ENCODE results near the gene PFKFB3.

PFKFB3 gene

GRCh38 chr10:6300784-6301460 is 98.2 kb downstream of the PFKFB3 start:
- no peak for DNase-seq (ENCODE audit: low spot score)

GRCh38 chr10:6301488-6302075 is 98.8 kb downstream of the PFKFB3 start:
- DNase-seq (ENCODE audit: low spot score) = no peak

Small RNA genes within 50 kb of the gene (small RNA-seq; reads per million reads assigned to genes)
- gene RF00019 = 0 reads per million in 2 experiments

Data from SK-N-DZ (cell line).